ENCODE results near the gene TTC9B. TPM values are rescaled to one million over a fixed set of nuclear protein-coding genes. Genes with fewer than 3 reads are reported as not detected.

The TTC9B gene
- total RNA-seq, 2 donors from 2014 or later: not detected

DNA sequence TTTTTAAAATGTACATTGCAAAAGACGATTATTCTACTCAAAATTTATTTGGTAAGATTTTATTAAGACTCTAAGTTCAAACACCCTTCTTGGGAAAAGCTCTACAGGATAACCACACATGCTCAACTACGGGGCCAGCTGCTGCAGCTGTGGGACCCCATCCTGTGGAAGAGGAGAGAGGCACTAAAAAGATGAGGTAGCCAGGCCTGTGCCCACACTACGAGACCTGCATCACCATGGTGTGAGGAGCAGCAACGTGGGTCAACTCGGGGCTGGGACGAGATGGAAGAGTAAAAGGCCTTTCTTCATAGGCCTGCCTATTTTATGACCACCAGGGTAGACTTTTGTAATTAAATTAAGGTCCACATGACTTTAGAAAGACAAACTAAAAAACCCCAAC is 12.9 kb upstream of the TTC9B start:
- DNase-seq (ENCODE audit: low spot score): no peak
- TF ChIP-seq, protein P1, sequence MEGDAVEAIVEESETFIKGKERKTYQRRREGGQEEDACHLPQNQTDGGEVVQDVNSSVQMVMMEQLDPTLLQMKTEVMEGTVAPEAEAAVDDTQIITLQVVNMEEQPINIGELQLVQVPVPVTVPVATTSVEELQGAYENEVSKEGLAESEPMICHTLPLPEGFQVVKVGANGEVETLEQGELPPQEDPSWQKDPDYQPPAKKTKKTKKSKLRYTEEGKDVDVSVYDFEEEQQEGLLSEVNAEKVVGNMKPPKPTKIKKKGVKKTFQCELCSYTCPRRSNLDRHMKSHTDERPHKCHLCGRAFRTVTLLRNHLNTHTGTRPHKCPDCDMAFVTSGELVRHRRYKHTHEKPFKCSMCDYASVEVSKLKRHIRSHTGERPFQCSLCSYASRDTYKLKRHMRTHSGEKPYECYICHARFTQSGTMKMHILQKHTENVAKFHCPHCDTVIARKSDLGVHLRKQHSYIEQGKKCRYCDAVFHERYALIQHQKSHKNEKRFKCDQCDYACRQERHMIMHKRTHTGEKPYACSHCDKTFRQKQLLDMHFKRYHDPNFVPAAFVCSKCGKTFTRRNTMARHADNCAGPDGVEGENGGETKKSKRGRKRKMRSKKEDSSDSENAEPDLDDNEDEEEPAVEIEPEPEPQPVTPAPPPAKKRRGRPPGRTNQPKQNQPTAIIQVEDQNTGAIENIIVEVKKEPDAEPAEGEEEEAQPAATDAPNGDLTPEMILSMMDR (IDR thresholded peaks at IDR 0.05): no peak
- Histone ChIP-seq H3K4me3 (no peak overlapping the region), H3K36me3 (peaks cover 17% of the 10 kb centered on the region), H3K9me3 (no peaks in the 10 kb centered on the region), H3K27ac (peak overlapping the region; percentile 54 to 60), H3K27me3 (no peaks in the 10 kb centered on the region), H3K4me1 (peaks cover 0 to 24% of the 10 kb centered on the region in 2 donors)

DNA sequence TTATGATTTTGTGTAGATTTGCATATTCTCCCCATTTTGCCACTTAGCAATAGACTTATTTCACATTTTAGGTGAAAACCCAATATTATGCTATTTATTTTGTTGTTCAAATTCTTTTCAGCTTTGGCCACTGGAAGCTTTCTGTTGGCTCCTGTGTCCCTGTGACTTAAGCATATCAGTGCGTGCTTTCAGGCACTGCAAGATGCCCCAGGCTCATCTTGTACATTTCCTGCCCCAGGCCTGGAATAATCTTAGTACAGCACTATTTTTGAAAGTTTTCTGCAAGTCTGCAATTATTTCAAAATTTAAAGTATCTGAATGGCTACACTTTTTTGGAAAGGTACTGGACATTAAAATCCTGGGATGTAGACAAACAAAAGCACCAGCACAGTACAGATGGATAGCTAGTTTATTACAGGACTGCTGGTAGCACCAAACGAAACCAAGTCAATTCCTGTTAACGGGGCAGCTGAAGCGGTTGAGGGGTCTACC is 11.8 kb upstream of the TTC9B start:
- no peak overlapping the region for H3K4me3 ChIP-seq
- peaks cover 0 to 29% of the 10 kb centered on the region in 2 donors for H3K4me1 ChIP-seq
- H3K27ac ChIP-seq: no peak overlapping the region
- TF ChIP-seq, protein P1 (IDR thresholded peaks at IDR 0.05): no peak
- no peaks in the 10 kb centered on the region for H3K27me3 ChIP-seq
- DNase-seq (ENCODE audit: low spot score): no peak
- no peaks in the 10 kb centered on the region for H3K9me3 ChIP-seq
- peaks cover 6% of the 10 kb centered on the region for H3K36me3 ChIP-seq

DNA sequence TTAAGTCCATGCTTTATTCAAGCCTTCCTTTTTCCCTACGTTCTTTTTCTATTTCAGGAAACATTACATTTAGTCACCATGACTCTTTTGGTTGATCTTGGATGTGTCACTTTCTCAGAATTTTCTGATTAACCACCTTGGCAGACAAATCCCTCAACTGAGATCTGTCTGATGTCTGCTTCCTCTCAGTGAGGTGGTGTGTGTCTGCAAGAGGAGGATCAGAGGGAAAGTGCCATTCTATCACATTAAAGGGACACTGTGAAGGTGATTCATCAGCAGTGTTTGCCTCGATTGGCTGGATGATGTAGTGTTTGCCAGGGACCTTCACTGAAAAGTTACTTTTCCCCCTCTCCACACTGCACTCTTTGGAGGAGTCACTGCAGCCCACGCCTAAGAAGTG is 11.3 kb upstream of the TTC9B start:
- H3K27ac ChIP-seq: no peak overlapping the region
- TF ChIP-seq, protein P1 (IDR thresholded peaks at IDR 0.05): no peak
- H3K36me3 ChIP-seq: peaks cover 1% of the 10 kb centered on the region
- no peaks in the 10 kb centered on the region for H3K9me3 ChIP-seq
- H3K4me1 ChIP-seq: peaks cover 0 to 29% of the 10 kb centered on the region in 2 donors
- no peak for DNase-seq (ENCODE audit: low spot score)
- no peak overlapping the region for H3K4me3 ChIP-seq
- no peaks in the 10 kb centered on the region for H3K27me3 ChIP-seq

DNA sequence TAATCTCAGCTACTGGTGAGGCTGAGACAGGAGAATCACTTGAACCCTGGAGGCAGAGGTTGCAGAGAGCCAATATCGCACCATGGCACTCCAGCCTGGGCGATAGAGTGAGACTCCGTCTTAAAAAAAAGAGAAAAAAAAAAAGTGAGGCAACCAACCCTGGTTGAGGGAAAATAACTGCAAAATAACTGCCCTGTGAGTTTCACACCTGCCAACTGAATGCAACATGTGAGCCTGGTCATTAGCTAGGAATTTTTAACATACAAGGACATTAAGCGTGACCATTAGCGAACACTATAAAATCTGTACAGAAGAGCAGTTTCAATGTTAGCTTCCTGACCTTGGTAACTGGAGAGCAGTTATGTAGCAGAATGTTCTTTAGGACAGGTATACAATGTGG is 10.7 kb upstream of the TTC9B start:
- no peaks in the 10 kb centered on the region for H3K36me3 ChIP-seq
- H3K27me3 ChIP-seq: peaks cover 0 to under 1% of the 10 kb centered on the region in 2 donors
- TF ChIP-seq, protein P1 (IDR thresholded peaks at IDR 0.05): no peak
- H3K27ac ChIP-seq: no peak overlapping the region
- no peak for DNase-seq (ENCODE audit: low spot score)
- H3K4me1 ChIP-seq: peaks cover 0 to 29% of the 10 kb centered on the region in 2 donors
- no peaks in the 10 kb centered on the region for H3K9me3 ChIP-seq
- no peak overlapping the region for H3K4me3 ChIP-seq

DNA sequence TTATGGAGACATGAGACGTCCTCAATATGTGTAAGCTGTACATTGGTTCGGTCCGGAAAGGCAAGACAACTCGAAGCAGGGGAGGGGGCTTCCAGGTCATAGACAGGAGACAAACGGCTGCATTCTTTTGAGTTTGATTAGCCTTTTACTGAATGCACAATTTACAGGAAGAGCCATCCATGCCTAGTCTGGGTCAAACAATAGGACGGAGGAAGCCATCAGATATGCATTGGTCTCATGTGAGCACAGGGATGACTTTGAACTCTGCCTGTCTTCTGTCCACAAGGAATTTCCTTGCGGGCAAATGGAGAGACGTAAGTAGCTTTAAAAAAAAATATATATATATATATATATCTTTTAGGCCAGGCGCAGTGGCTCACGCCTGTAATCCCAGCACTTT is 10.2 kb upstream of the TTC9B start:
- DNase-seq (ENCODE audit: low spot score): no peak
- Histone ChIP-seq H3K36me3 (no peaks in the 10 kb centered on the region), H3K4me3 (no peak overlapping the region), H3K27me3 (peaks cover under 1 to 4% of the 10 kb centered on the region in 2 donors), H3K27ac (no peak overlapping the region), H3K9me3 (no peaks in the 10 kb centered on the region), H3K4me1 (peaks cover 0 to 32% of the 10 kb centered on the region in 2 donors)
- TF ChIP-seq, protein P1 (IDR thresholded peaks at IDR 0.05): no peak

All from right atrium auricular region (tissue), 2 donors.